Activated T-cell treated with anti-CD3 and anti-CD28 coated beads, Interleukin-2, amount 50 U/mL, for 48 hours (primary cell): ENCODE data around the gene CPZ.

ENCODE experiments used
- DNase-seq, 2 experiments: peaks; one replicate each; pipeline ENCODE4 v3.0.0-alpha.2; 2020

The CPZ gene

GRCh38 chr4:8592366-8593263 lies at the start of gene CPZ:
Gene CPZ, plus strand, starts transcription at chr4:8592765. Its CDS starts 69 bp downstream, at chr4:8592834.
- DNase-seq = no peak

- no peak for DNase-seq
These were observed 49.6 kb upstream of the CPZ start for GRCh38 chr4:8542776-8543525.

GRCh38 chr4:8543623-8544022 lies 48.9 kb upstream of the CPZ start:
- DNase-seq = no peak

GRCh38 chr4:8544282-8544681 lies 48.3 kb upstream of the CPZ start:
- no peak for DNase-seq

GRCh38 chr4:8544741-8545438 lies 47.7 kb upstream of the CPZ start:
- DNase-seq = no peak

- DNase-seq = no peak
These were observed 47.2 kb upstream of the CPZ start for GRCh38 chr4:8545439-8545765.

- DNase-seq = no peak
These were observed 45.8 kb upstream of the CPZ start for GRCh38 chr4:8546766-8547107.

- DNase-seq = no peak
These were observed 45.3 kb upstream of the CPZ start for GRCh38 chr4:8547108-8547911.

- no peak for DNase-seq
These were observed 44.4 kb upstream of the CPZ start for GRCh38 chr4:8547912-8548730.

- DNase-seq = no peak
These were observed 43.7 kb upstream of the CPZ start for GRCh38 chr4:8548731-8549351.

- DNase-seq = no peak
These were observed 43.1 kb upstream of the CPZ start for GRCh38 chr4:8549352-8549931.

GRCh38 chr4:8550691-8551090 lies 41.9 kb upstream of the CPZ start:
- DNase-seq = no peak

GRCh38 chr4:8552024-8552423 lies 40.5 kb upstream of the CPZ start:
- DNase-seq = no peak

- no peak for DNase-seq
These were observed 39.9 kb upstream of the CPZ start for GRCh38 chr4:8552581-8553205.

- no peak for DNase-seq
These were observed 39.3 kb upstream of the CPZ start for GRCh38 chr4:8553216-8553615.

GRCh38 chr4:8553991-8554405 lies 38.6 kb upstream of the CPZ start:
- DNase-seq = no peak

GRCh38 chr4:8554555-8555100 lies 37.9 kb upstream of the CPZ start:
- no peak for DNase-seq

- DNase-seq = no peak
These were observed 36.8 kb upstream of the CPZ start for GRCh38 chr4:8555716-8556115.

- no peak for DNase-seq
These were observed 36.0 kb upstream of the CPZ start for GRCh38 chr4:8556341-8557150.
